NK-92 (cell line): Measurements from ENCODE around the gene IQCE.
"Not testable (repeated sequence)": the region's sequence is repeated elsewhere in the genome, so short reads cannot be mapped to it uniquely, and the experiment has no call there.

Source experiments
- DNase-seq: peaks from one replicate; lab custom pipeline; 2025; ENCODE audit not compliant: unreplicated experiment; lab: John Stamatoyannopoulos, UW

Gene IQCE

GRCh38 chr7:2575733-2576340, 17.1 kb downstream of the IQCE start:
- no peak for DNase-seq

DNA sequence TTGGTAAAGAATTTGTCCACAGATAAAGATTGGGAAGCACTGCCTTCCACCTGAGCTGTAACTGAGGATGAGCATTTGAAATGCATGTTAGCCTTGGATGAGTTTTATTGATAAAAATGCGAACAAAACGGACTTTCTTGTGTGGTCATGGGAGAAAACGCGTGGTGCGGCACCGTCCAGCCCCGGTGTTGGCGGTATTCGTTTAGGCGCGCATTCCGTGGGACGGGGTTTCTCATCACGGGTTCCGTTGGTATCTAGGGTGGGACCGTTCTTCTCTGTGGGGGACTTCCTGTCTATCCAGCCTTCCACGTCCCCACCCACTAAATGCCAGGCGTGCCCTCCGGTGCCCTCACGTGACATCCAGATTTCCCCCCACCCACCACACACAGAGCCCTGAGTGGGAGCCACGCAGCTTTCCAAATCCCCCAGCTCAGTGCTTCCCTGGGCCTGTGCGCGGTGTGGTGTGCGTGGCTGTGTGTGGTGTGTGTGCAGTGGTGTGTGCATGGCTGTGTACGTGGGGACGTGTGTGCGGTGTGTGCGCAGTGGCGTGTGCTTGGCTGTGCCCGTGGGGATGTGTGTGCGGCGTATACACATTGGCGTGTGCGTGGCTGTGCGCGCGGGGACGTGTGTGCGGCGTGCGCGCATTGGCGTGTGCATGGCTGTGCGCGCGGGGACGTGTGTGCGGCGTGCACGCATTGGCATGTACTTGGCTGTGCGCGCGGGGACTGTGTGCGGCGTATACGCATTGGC, 18.1 kb downstream of the IQCE start:
- no peak for DNase-seq

DNA sequence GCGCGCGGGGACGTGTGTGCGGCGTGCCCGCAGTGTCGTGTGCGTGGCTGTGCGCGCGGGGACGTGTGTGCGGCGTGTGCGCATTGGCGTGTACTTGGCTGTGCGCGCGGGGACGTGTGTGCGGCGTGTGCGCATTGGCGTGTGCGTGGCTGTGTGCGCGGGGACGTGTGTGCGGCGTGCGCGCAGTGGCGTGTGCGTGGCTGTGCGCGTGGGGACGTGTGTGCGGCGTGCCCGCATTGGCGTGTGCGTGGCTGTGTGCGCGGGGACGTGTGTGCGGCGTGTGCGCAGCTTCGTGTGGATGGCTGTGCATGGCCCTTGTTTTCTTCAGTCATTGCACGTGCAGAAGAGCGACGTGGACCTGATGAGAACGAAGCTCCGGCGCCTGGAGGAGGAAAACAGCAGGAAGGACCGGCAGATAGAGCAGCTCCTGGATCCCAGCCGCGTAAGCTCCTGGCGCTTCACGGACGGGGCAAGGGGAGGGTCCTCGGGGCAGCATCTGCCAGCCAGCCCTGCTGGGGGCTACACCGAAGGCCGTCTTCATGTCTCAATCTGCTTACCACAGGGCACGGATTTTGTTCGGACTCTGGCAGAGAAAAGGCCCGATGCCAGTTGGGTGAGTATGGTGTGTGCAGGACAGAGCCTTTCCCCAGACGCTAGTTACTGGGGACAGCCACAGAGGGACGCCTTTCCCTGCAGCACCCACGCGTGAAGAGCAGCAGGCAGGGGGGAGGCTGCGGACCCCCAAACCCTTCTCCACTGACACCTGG, 19.3 kb downstream of the IQCE start:
- DNase-seq: no peak

- no peak for DNase-seq
These were observed 21.9 kb downstream of the IQCE start for GRCh38 chr7:2580636-2581035.

DNA sequence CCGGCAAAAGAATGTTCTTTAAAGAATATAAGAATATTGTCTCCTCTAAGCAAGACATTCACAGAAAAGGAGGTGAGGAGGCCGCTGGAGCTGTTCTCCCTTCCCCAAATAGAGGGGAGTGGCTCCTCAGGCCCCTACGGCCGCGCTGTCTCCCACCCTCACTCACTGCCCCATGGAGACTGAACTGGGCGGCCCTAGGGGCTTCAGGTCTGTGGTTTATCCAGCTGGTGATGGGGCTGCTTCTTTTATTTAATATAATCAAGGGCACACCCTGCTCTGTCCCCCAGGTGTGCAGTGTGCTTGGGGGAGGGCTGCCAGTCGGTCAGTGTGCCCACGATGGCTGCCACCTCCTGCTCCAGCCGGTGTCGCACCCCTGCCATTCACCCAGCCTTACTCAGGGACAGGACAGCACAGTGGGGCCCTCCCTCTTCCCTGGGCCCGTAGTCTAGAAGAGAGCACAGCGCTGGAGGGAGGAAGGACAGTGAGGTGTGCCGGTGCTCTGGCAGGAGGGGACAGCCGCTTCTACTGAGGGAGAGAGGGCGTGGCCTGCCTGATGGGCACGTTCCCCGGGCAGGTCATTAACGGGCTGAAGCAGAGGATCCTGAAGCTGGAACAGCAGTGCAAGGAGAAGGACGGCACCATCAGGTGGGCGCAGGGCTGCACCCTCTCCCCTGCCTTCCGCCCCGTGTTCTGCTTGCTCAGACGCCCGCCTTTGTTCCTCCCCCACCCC, 23.4 kb downstream of the IQCE start:
- DNase-seq: no peak

- no peak for DNase-seq
These were observed 25.2 kb downstream of the IQCE start for GRCh38 chr7:2583798-2584580.

GRCh38 chr7:2585446-2585845, 26.7 kb downstream of the IQCE start:
- DNase-seq: no peak

- DNase-seq: no peak
These were observed 27.7 kb downstream of the IQCE start for GRCh38 chr7:2586326-2587020.

- no peak for DNase-seq
These were observed 28.4 kb downstream of the IQCE start for GRCh38 chr7:2587134-2587533.

DNA sequence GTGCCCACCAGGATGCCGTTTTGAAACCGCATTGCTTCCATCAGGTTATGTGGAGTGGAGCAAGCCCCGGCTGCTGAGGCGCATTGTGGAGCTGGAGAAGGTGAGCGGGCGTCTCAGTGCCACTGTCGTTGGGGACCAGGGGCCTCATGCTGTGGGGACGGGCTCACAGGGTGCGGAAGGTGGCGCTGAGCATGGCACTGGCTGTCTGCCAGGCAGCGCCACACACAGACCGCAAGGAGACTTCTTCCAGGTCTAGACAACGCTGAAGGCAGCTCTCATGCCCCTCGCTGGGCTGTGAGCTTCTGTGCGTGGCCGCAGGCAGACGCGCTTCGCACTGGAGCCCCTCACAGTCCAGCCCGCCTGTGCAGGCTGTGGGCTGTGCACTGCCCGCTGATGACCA, 29.0 kb downstream of the IQCE start:
- no peak for DNase-seq

DNA sequence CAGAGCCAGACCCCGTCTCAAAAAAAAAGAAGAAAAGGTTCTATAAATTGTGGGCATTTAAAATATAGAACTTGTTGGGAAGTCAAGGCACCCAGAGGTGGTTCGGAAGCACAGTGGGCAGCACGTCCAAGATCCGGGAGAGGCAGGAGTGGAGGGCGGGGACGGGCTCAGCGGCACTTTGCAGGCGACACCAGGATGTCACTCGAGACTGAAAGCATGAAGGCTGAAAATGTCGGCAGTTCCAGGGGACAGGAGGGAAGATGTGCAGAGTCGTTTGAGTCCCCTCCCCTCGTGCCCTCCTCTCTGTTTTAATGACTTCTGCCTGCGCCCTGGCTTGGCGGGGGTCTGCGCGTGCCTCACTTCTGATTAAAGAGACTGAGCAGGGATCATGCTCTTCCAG, 30.6 kb downstream of the IQCE start:
- no peak for DNase-seq

GRCh38 chr7:2589941-2590340, 31.2 kb downstream of the IQCE start:
- not testable (repeated sequence) for DNase-seq

- DNase-seq: no peak
These were observed 33.6 kb downstream of the IQCE start for GRCh38 chr7:2592375-2592865.

GRCh38 chr7:2593036-2593727, 34.4 kb downstream of the IQCE start:
- DNase-seq: no peak

DNA sequence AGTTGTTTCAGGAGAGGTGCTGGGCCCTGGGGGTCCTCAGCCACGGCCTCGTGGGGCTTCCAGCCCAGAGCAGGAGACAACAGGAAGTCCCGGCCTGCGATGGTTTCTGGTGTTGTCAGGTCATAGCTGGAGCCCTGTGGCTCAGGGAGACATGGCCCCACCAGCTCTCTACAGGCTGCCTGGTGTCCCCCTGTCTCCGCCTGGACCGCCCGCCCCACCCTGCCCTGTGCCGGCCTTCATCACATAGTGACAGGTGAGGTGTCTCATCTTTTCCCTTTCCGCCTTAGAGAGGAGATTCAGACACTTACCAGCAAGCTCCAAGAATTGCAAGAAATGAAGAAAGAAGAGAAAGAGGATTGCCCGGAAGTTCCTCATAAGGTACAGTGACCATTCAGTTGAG, 35.8 kb downstream of the IQCE start:
- DNase-seq: no peak

GRCh38 chr7:2595258-2595860, 36.6 kb downstream of the IQCE start:
- DNase-seq: no peak

DNA sequence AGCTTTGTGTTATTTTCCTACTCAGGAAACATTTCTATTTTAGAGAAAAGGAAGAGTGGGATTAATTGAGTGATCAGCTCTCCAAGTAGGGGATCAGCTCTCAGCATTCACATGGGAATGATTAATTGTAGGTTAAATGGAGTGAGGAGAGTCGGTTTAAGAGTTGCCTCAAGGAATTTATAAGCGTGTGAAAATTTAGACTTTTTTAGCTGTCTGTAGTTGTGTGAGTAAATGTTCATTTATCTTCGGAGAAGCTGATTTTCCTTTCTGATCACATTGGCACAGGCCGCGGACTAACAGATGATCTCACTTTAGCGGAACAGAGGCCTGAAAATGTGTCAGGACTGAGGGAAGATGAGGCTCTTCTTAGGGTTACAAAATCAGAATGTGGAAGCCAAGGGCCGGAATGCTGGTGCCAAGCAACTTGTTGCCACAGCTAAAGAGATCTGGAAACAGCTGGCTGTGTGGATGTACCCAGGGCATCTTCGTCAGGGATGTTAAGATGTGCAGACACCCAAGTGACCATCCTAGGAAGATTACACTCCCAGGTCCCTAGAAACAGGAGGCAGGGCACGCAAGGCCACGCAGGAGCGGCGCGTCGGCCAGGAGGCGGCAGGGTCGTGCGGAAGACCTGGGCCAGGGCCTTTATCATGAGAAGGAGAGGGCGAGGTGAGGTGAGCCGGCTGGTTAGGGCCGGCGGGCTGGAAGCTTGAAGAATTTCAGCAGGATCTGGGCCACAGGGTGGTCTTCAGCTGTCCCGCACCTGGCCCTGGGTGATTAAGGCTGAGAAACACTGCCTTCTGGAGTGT, 37.9 kb downstream of the IQCE start:
- no peak for DNase-seq

DNA sequence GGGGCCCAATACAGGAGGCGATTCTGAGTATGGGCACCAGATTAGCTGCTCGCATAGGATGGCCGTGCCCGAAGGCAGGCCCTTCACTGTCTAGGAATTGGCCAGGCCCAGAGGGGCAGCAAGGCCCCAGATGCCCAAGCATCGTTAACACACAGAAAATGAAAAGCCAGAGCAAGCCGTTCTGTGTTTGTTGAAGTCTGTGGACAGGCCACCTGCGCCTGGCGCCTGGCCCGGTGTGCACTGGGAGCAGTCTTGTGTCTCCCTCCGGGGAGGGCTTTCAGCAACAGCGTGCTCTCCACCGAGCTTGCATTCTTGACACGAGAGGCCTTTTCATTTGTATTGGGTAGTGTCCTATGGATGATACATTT, 38.5 kb downstream of the IQCE start:
- DNase-seq: no peak
